H1 (cell line): Measurements from ENCODE around the gene LLGL2. TPM values are rescaled to one million over a fixed set of nuclear protein-coding genes. Genes with fewer than 3 reads are reported as not detected.

Source experiments
- BACH1 ChIP-seq: IDR thresholded peaks from 2 replicates; pipeline ENCODE4 v1.6.1; 2012; ENCODE audit warnings: low read length, improper control_type of control experiment
- CBX8 ChIP-seq: fragments of 300-800, 300-1000 bp; sonication (generic); IDR thresholded peaks from 2 replicates; pipeline ENCODE4 v1.7.1; 2016; ENCODE audit warnings: low read depth, low read length, borderline replicate concordance
- CEBPB ChIP-seq: IDR thresholded peaks from 2 replicates; pipeline ENCODE4 v1.6.1; 2012; ENCODE audit warnings: low read depth, low read length
- CHD2 ChIP-seq: IDR thresholded peaks from 2 replicates; pipeline ENCODE4 v1.6.1; 2012; ENCODE audit warnings: low read length, improper control_type of control experiment
- CTBP2 ChIP-seq: IDR thresholded peaks from 2 replicates; pipeline ENCODE4 v1.7.0; 2011; ENCODE audit warnings: borderline replicate concordance, mild to moderate bottlenecking, moderate library complexity, mixed read lengths, low read length; ENCODE audit not compliant: insufficient read depth, insufficient read length
- EGR1 ChIP-seq: IDR thresholded peaks from 2 replicates; pipeline ENCODE4 v1.6.1; 2011; ENCODE audit warnings: low read depth, low read length, borderline replicate concordance
- EP300 ChIP-seq, 2 experiments: IDR thresholded peaks; 1 replicate in 1 of 2; 2 replicates in 1 of 2; pipeline ENCODE4 v1.6.1; 2011 to 2012; ENCODE audit warnings: low read depth in 2 of 2, low read length in 2 of 2, mild to moderate bottlenecking in 2 of 2, borderline replicate concordance in 1 of 2, inconsistent platforms in 1 of 2, moderate library complexity in 1 of 2
- EZH2 ChIP-seq: fragments of 200-600 bp; sonication (generic); IDR thresholded peaks from 2 replicates; pipeline ENCODE4 v1.7.1; 2012; ENCODE audit warnings: low read depth, mild to moderate bottlenecking, moderate library complexity, low read length, inconsistent platforms; ENCODE audit not compliant: severe bottlenecking
- FOSL1 ChIP-seq: IDR thresholded peaks from 2 replicates; pipeline ENCODE4 v1.6.1; 2011; ENCODE audit warnings: mild to moderate bottlenecking, low read depth, low read length, moderate library complexity; ENCODE audit not compliant: insufficient read depth
- GTF2F1 ChIP-seq: IDR thresholded peaks from 2 replicates; pipeline ENCODE4 v1.6.1; 2012; ENCODE audit warnings: low read depth, low read length, improper control_type of control experiment, borderline replicate concordance
- JUND ChIP-seq: IDR thresholded peaks from 2 replicates; pipeline ENCODE4 v1.6.1; 2011; ENCODE audit warnings: mild to moderate bottlenecking, improper control_type of control experiment, low read length
- KDM5A ChIP-seq: fragments of 200-600 bp; IDR thresholded peaks from 2 replicates; pipeline ENCODE4 v1.7.1; 2012; ENCODE audit warnings: mild to moderate bottlenecking, low read length, inconsistent platforms, mixed read lengths
- NANOG ChIP-seq: IDR thresholded peaks from 2 replicates; pipeline ENCODE4 v1.6.1; 2011; ENCODE audit warnings: low read length, low read depth, mild to moderate bottlenecking, inconsistent platforms; ENCODE audit not compliant: insufficient read depth, poor library complexity, severe bottlenecking
- PHF8 ChIP-seq: fragments of 200-600 bp; sonication (generic); conservative IDR thresholded peaks from 2 replicates; pipeline ENCODE4 v1.7.1; 2012; ENCODE audit warnings: low read depth, mild to moderate bottlenecking, inconsistent platforms, low read length, moderate library complexity
- POLR2AphosphoS5 ChIP-seq: IDR thresholded peaks from 2 replicates; pipeline ENCODE4 v1.6.1; 2011; ENCODE audit warnings: low read depth, low read length
- RFX5 ChIP-seq: IDR thresholded peaks from 2 replicates; pipeline ENCODE4 v1.6.1; 2011; ENCODE audit warnings: low read depth, low read length, improper control_type of control experiment, borderline replicate concordance
- RNF2 ChIP-seq: fragments of 200-900, 300-1000 bp; sonication (generic); IDR thresholded peaks from 2 replicates; pipeline ENCODE4 v1.7.1; 2016; ENCODE audit warnings: borderline replicate concordance, low read depth, mild to moderate bottlenecking, antibody characterized with exemption, low read length; ENCODE audit not compliant: poor library complexity, severe bottlenecking; ENCODE audit errors: missing control alignments
- RXRA ChIP-seq: IDR thresholded peaks from 2 replicates; pipeline ENCODE4 v1.6.1; 2011; ENCODE audit warnings: low read depth, mild to moderate bottlenecking, low read length, moderate library complexity; ENCODE audit not compliant: insufficient read depth
- SIRT6 ChIP-seq: IDR thresholded peaks from one replicate; pipeline ENCODE4 v1.7.1; 2012; ENCODE audit warnings: low read length, inconsistent platforms
- SP1 ChIP-seq: IDR thresholded peaks from 2 replicates; pipeline ENCODE4 v1.6.1; 2011; ENCODE audit warnings: low read depth, low read length
- TBP ChIP-seq: IDR thresholded peaks from 2 replicates; pipeline ENCODE4 v1.6.1; 2011; ENCODE audit warnings: low read depth, low read length, improper control_type of control experiment
- polyA plus RNA-seq, 7 experiments: library from polyadenylated mRNA; depleted of rRNA in 3 of 7; stranded (reverse) in 5 of 7; unstranded in 2 of 7; fragments of >200 nt in 5 of 7; fragments of 200-250 nt in 2 of 7; gene quantifications; 1 replicate in 5 of 7; 2 replicates in 1 of 7; 4 replicates in 1 of 7; pipeline versions ENCODE4 v1.2.1 to v1.2.3, GENCODE V29; 2011 to 2013; ENCODE audit warnings: missing spikeins in 2 of 7, mixed read lengths in 2 of 7
- total RNA-seq: library from RNA; stranded (reverse); fragmentation: NEBNext Ultra II Directional; extraction: Animal tissue kit (Norgen Biotek cat#: 25700); gene quantifications from 2 replicates; pipeline ENCODE4 v1.2.1, GENCODE V29; 2021
- TF ChIP-seq, protein P1 (sequence below): IDR thresholded peaks from 2 replicates; pipeline ENCODE4 v1.6.1; 2011; ENCODE audit warnings: low read depth, mild to moderate bottlenecking, low read length; ENCODE audit not compliant: insufficient read depth
- TF ChIP-seq, protein P2 (sequence below): IDR thresholded peaks from 2 replicates; pipeline ENCODE4 v1.6.1; 2011; ENCODE audit warnings: low read length, improper control_type of control experiment
- TF ChIP-seq, protein P3 (sequence below): IDR thresholded peaks from 2 replicates; pipeline ENCODE4 v1.6.1; 2012; ENCODE audit warnings: inconsistent platforms

The LLGL2 gene
- total and polyA plus RNA-seq, 2 of the 8 experiments (the other 6 are each of a cell fraction or from before 2014, with no cell fraction given) = 64.5 to 77.1 TPM

DNA sequence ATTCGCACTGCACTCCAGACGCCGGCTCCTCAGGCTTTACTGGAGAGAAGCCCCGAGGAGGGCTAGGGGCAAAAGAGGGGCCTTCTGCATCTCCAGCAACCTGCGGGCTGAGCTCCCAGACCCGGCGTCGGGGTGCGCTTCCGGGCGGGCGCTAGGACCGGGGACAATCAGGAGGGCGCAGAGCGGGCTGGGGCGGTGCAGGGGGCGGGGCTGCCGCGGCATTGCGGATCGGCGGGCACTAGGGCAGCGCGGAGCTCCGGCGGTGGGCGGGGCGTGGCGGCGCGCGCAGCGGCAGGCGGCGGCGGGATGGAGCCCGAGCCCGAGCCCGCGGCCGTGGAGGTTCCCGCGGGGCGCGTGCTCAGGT lies 9.3 kb upstream of the LLGL2 start, which contains the start of gene TSEN54 (continued):
- TF ChIP-seq JUND (no peak), SP1 (peak; percentile 78), RXRA (no peak), EGR1 (peak; percentile 94), RFX5 (no peak), CHD2 (no peak), CBX8 (no peak), EZH2 (no peak), TBP (no peak), GTF2F1 (no peak), RNF2 (no peak), KDM5A (no peak), SIRT6 (no peak), FOSL1 (peak; percentile 100), CEBPB (no peak), BACH1 (no peak), CTBP2 (no peak), POLR2AphosphoS5 (no peak), PHF8 (no peak), NANOG (no peak), EP300 (IDR thresholded peaks at IDR 0.05; ENCODE audit: borderline replicate concordance in 1 of 2, low read depth in 2 of 2, low read length in 2 of 2) (0 out of 3 replicates have a peak, but pooled peaks of 1 of the 2 experiments have one; percentile 13)
- TF ChIP-seq, protein P1, sequence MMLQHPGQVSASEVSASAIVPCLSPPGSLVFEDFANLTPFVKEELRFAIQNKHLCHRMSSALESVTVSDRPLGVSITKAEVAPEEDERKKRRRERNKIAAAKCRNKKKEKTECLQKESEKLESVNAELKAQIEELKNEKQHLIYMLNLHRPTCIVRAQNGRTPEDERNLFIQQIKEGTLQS = no peak
- TF ChIP-seq, protein P2, sequence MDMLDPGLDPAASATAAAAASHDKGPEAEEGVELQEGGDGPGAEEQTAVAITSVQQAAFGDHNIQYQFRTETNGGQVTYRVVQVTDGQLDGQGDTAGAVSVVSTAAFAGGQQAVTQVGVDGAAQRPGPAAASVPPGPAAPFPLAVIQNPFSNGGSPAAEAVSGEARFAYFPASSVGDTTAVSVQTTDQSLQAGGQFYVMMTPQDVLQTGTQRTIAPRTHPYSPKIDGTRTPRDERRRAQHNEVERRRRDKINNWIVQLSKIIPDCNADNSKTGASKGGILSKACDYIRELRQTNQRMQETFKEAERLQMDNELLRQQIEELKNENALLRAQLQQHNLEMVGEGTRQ = no peak
- TF ChIP-seq, protein P3, sequence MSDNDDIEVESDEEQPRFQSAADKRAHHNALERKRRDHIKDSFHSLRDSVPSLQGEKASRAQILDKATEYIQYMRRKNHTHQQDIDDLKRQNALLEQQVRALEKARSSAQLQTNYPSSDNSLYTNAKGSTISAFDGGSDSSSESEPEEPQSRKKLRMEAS = peak; percentile 63; the same call in 1 of the 2 replicates
